ENCODE measurements around the gene ROCK2. TPM values are rescaled to one million over a fixed set of nuclear protein-coding genes. Genes with fewer than 3 reads are reported as not detected.

Gene ROCK2
- total and polyA plus RNA-seq, 2 of the 13 experiments (the other 11 are each of a cell fraction or from before 2014, with no cell fraction given): 38.1 to 119 TPM

GRCh38 chr2:11250400-11251196 lies 93.8 kb downstream of the ROCK2 start:
- in situ Hi-C loops (cut with HindIII; ENCODE audit: extremely low pct_ligation_motif_present, low pct_unique_long_range_greater_than_20kb): no loop called here
- peaks cover 20% of the 10 kb centered on the region for H3K4me1 ChIP-seq (ENCODE audit: insufficient read depth, low read length)

GRCh38 chr2:11245322-11245721 lies 99.1 kb downstream of the ROCK2 start:
- CTCF ChIA-PET (ENCODE audit: low intra/inter-chr PET ratio, low total read pairs): no interaction called here
- peaks cover 62% of the 10 kb centered on the region for H4K20me1 ChIP-seq (ENCODE audit: insufficient read depth, low read length)

More at GRCh38 chr2:11250400-11251196, 93.8 kb downstream of the ROCK2 start:
- H3K27ac ChIP-seq (ENCODE audit: extremely low read length, insufficient read depth, low read length): no peak overlapping the region
- FAIRE-seq (no peak), ATAC-seq (no peak), DNase-seq (ENCODE audit: low spot score) (no peak)
- H2AFZ ChIP-seq (ENCODE audit: low read length): no peak overlapping the region
- ChIA-PET CTCF (ENCODE audit: low intra/inter-chr PET ratio, low total read pairs) (no interaction called here), POLR2A (no interaction called here)
- no peak overlapping the region for H3K4me2 ChIP-seq (ENCODE audit: low read depth, low read length)
- H3K9ac ChIP-seq (ENCODE audit: insufficient read depth, low read depth, low read length): no peak overlapping the region
- WGBS (ENCODE audit: low lambda C conversion rate): 95% methylated on average over 4 of the region's 4 CpGs
- TF ChIP-seq ZNF724P (CRISPR knock-in tag; IDR thresholded peaks at IDR 0.05; ENCODE audit: borderline replicate concordance) (no peak), REL (CRISPR knock-in tag; conservative IDR thresholded peaks at IDR 0.05) (0 out of 2 replicates have a peak, but pooled peaks have one; percentile 35), RBM22 (optimal IDR thresholded peaks at IDR 0.05; ENCODE audit: low read length) (peak; percentile 82), KLF11 (CRISPR knock-in tag; IDR thresholded peaks at IDR 0.05) (no peak), ZKSCAN5 (CRISPR knock-in tag; IDR thresholded peaks at IDR 0.05) (0 out of 2 replicates have a peak, but pooled peaks have one; percentile 69), AGO2 (optimal IDR thresholded peaks at IDR 0.05; ENCODE audit: low read depth, low read length) (peak; percentile 67), RAD51 (IDR thresholded peaks at IDR 0.05; ENCODE audit: borderline replicate concordance) (no peak), FOXA1 (IDR thresholded peaks at IDR 0.05) (0 out of 2 replicates have a peak, but pooled peaks have one; percentile 11), FOXA1 (CRISPR knock-in tag; IDR thresholded peaks at IDR 0.05) (no peak)
- intact Hi-C loops (cut with micrococcal nuclease; ENCODE audit: unreplicated experiment): no loop called here
- peaks cover 50% of the 10 kb centered on the region for H4K20me1 ChIP-seq (ENCODE audit: insufficient read depth, low read length)
- H3K4me3 ChIP-seq (replicated peaks in 1 of 3; ENCODE audit: insufficient read depth in 1 of 3, low read depth in 2 of 3, low read length in 3 of 3): no peak overlapping the region
- H3K27me3 ChIP-seq (ENCODE audit: control insufficient read depth in 1 of 2, insufficient read depth in 2 of 2, low read length in 2 of 2): no peaks in the 10 kb centered on the region
- BruUV-seq (replicated peaks): no TSS peak
- no peaks in the 10 kb centered on the region for H3K9me3 ChIP-seq (ENCODE audit: low read length)
- peaks cover 8 to 49% of the 10 kb centered on the region in 2 experiments for H3K36me3 ChIP-seq (replicated peaks in 1 of 2; ENCODE audit: control insufficient read depth in 1 of 2, insufficient read depth in 2 of 2, low read length in 2 of 2)
- H3K79me2 ChIP-seq (ENCODE audit: insufficient read depth, low read length): peaks cover 81% of the 10 kb centered on the region

More at GRCh38 chr2:11245322-11245721, 99.1 kb downstream of the ROCK2 start:
- WGBS (ENCODE audit: low lambda C conversion rate): 96% methylated on average over 1 of the region's 1 CpG
- POLR2A ChIA-PET: no interaction called here
- in situ Hi-C loops (cut with HindIII; ENCODE audit: extremely low pct_ligation_motif_present, low pct_unique_long_range_greater_than_20kb): no loop called here
- H3K4me3 ChIP-seq (replicated peaks in 1 of 3; ENCODE audit: insufficient read depth in 1 of 3, low read depth in 2 of 3, low read length in 3 of 3): no peak overlapping the region
- FAIRE-seq (no peak), ATAC-seq (no peak), DNase-seq (ENCODE audit: low spot score) (no peak)
- no peak overlapping the region for H3K9ac ChIP-seq (ENCODE audit: insufficient read depth, low read depth, low read length)
- peaks cover 14 to 77% of the 10 kb centered on the region in 2 experiments for H3K36me3 ChIP-seq (replicated peaks in 1 of 2; ENCODE audit: control insufficient read depth in 1 of 2, insufficient read depth in 2 of 2, low read length in 2 of 2)
- H3K79me2 ChIP-seq (ENCODE audit: insufficient read depth, low read length): peaks cover 84% of the 10 kb centered on the region
- H3K4me2 ChIP-seq (ENCODE audit: low read depth, low read length): no peak overlapping the region
- no peaks in the 10 kb centered on the region for H3K27me3 ChIP-seq (ENCODE audit: control insufficient read depth in 1 of 2, insufficient read depth in 2 of 2, low read length in 2 of 2)
- no TSS peak for BruUV-seq (replicated peaks)
- TF ChIP-seq ESRRA (CRISPR knock-in tag; IDR thresholded peaks at IDR 0.05; ENCODE audit: low read depth): no peak
- TF ChIP-seq ZNF512B (CRISPR knock-in tag; IDR thresholded peaks at IDR 0.05; ENCODE audit: borderline replicate concordance): no peak
- TF ChIP-seq KDM6A (CRISPR knock-in tag; IDR thresholded peaks at IDR 0.05; ENCODE audit: low read depth): no peak
- intact Hi-C loops (cut with micrococcal nuclease; ENCODE audit: unreplicated experiment): no loop called here
- peaks cover 48% of the 10 kb centered on the region for H3K4me1 ChIP-seq (ENCODE audit: insufficient read depth, low read length)
- no peaks in the 10 kb centered on the region for H3K9me3 ChIP-seq (ENCODE audit: low read length)
- no peak overlapping the region for H3K27ac ChIP-seq (ENCODE audit: extremely low read length, insufficient read depth, low read length)
- H2AFZ ChIP-seq (ENCODE audit: low read length): no peak overlapping the region

Measured in HepG2 (cell line).